ENCODE data around the gene RRAGD. TPM values are rescaled to one million over a fixed set of nuclear protein-coding genes. Genes with fewer than 3 reads are reported as not detected.

The RRAGD gene
- total and polyA plus RNA-seq, 2 donors (not counting 1 experiment from before 2014, with no cell fraction given) = 0.27 to 4.5 TPM

DNA sequence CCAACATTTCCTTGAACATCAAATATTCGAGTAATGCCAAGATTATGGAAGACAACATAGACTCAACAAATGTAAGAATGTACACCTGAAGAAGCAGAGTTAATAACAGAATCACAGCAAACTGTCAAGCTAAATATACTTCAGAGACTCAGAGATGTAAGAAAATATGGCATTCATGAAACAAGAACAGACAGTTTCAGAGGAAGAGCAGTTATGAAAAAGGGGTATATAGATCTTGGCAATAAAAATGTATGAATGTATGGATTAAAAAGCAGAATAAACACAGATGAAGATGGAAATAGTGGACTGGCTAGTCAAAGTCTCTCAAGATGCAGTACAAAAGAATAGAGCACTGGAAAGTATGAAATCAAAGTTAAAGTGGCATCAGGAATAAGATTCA lies 18.4 kb downstream of the RRAGD start:
- ATAC-seq (ENCODE audit: low read depth) (no peak), DNase-seq (no peak)
- H3K27me3 ChIP-seq (replicated peaks in 1 of 4; ENCODE audit: control extremely low read depth in 1 of 4, control insufficient read depth in 3 of 4, insufficient read depth in 4 of 4, low read length in 3 of 4) = peaks cover 0 to 4% (median 0%) of the 10 kb centered on the region in 4 experiments
- Mint-ChIP-seq H3K4me1 (no peaks in the 10 kb centered on the region), H3K27me3 (peaks cover 7% of the 10 kb centered on the region), H3K4me3 (no peak overlapping the region), H3K9me3 (ENCODE audit: insufficient read depth) (peaks cover 5% of the 10 kb centered on the region), H3K27ac (no peak overlapping the region)
- no peak overlapping the region for H3K4me3 ChIP-seq (ENCODE audit: control extremely low read depth in 1 of 5, extremely low read depth in 1 of 5, insufficient read depth in 1 of 5, low read depth in 2 of 5, low read length in 4 of 5)
- no peak overlapping the region for H3K4me2 ChIP-seq (replicated peaks; ENCODE audit: low read depth, low read length, poor library complexity, severe bottlenecking)
- no peak overlapping the region for H3K27ac ChIP-seq (ENCODE audit: low read length in 2 of 2)
- no peak overlapping the region for H3K9ac ChIP-seq (ENCODE audit: low read length)
- H3K36me3 ChIP-seq (replicated peaks in 1 of 2; ENCODE audit: control extremely low read depth in 1 of 2, control insufficient read depth in 1 of 2, extremely low read depth in 1 of 2, insufficient read depth in 2 of 2, low read length in 1 of 2) = no peaks in the 10 kb centered on the region
- intact Hi-C loops (cut with micrococcal nuclease) = no loop called here
- no peaks in the 10 kb centered on the region for H3K79me2 ChIP-seq (ENCODE audit: control insufficient read depth, insufficient read depth, low read length)
- POLR2A ChIA-PET = no interaction called here
- H3K9me3 ChIP-seq (ENCODE audit: control extremely low read depth in 1 of 3, control insufficient read depth in 2 of 3, insufficient read depth in 1 of 3, low read length in 2 of 3) = peaks cover 2 to 8% (median 7%) of the 10 kb centered on the region in 3 donors
- H4K20me1 ChIP-seq (ENCODE audit: control insufficient read depth, insufficient read depth, low read length, poor library complexity, severe bottlenecking) = no peaks in the 10 kb centered on the region
- WGBS (ENCODE audit: insufficient coverage) = no CpG with 5 or more reads among the region's 1 CpG
- TF ChIP-seq, protein P1, sequence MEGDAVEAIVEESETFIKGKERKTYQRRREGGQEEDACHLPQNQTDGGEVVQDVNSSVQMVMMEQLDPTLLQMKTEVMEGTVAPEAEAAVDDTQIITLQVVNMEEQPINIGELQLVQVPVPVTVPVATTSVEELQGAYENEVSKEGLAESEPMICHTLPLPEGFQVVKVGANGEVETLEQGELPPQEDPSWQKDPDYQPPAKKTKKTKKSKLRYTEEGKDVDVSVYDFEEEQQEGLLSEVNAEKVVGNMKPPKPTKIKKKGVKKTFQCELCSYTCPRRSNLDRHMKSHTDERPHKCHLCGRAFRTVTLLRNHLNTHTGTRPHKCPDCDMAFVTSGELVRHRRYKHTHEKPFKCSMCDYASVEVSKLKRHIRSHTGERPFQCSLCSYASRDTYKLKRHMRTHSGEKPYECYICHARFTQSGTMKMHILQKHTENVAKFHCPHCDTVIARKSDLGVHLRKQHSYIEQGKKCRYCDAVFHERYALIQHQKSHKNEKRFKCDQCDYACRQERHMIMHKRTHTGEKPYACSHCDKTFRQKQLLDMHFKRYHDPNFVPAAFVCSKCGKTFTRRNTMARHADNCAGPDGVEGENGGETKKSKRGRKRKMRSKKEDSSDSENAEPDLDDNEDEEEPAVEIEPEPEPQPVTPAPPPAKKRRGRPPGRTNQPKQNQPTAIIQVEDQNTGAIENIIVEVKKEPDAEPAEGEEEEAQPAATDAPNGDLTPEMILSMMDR (IDR thresholded peaks at IDR 0.05) = no peak
- no peaks in the 10 kb centered on the region for H3K4me1 ChIP-seq (ENCODE audit: control insufficient read depth in 2 of 2, insufficient read depth in 2 of 2, low read length in 2 of 2)
- no peak overlapping the region for H2AFZ ChIP-seq (ENCODE audit: insufficient read depth, low read depth, low read length, poor library complexity, severe bottlenecking)
- CTCF ChIA-PET = no interaction called here

DNA sequence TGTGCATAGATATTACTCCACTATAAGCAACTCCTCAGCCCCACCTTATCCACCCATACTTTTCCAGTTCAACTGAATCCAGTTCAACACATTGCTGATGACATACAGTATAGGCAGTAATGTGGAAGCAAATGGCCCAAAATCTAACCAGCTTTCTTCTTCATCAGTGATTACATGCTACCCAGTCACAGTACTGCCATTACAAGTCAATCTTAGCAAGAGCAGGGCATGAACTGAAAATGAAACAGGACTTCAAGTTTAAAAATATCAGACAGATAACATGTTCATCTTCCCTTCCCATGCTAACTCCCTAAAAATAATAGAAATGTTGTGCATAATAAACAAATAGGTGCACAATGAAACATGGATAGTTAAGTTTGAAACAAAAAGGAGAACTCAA lies 19.2 kb downstream of the RRAGD start:
- Histone ChIP-seq H3K79me2 (ENCODE audit: control insufficient read depth, insufficient read depth, low read length) (no peaks in the 10 kb centered on the region), H3K9ac (ENCODE audit: low read length) (no peak overlapping the region), H3K27ac (ENCODE audit: low read length in 2 of 2) (no peak overlapping the region), H3K4me2 (replicated peaks; ENCODE audit: low read depth, low read length, poor library complexity, severe bottlenecking) (no peak overlapping the region), H3K27me3 (replicated peaks in 1 of 4; ENCODE audit: control extremely low read depth in 1 of 4, control insufficient read depth in 3 of 4, insufficient read depth in 4 of 4, low read length in 3 of 4) (peaks cover 0 to 7% (median 5%) of the 10 kb centered on the region in 4 experiments), H3K4me3 (ENCODE audit: control extremely low read depth in 1 of 5, extremely low read depth in 1 of 5, insufficient read depth in 1 of 5, low read depth in 2 of 5, low read length in 4 of 5) (no peak overlapping the region), H2AFZ (ENCODE audit: insufficient read depth, low read depth, low read length, poor library complexity, severe bottlenecking) (no peak overlapping the region), H3K4me1 (ENCODE audit: control insufficient read depth in 2 of 2, insufficient read depth in 2 of 2, low read length in 2 of 2) (peaks cover 3 to 4% of the 10 kb centered on the region in 2 donors), H3K36me3 (replicated peaks in 1 of 2; ENCODE audit: control extremely low read depth in 1 of 2, control insufficient read depth in 1 of 2, extremely low read depth in 1 of 2, insufficient read depth in 2 of 2, low read length in 1 of 2) (no peaks in the 10 kb centered on the region), H4K20me1 (ENCODE audit: control insufficient read depth, insufficient read depth, low read length, poor library complexity, severe bottlenecking) (no peaks in the 10 kb centered on the region), H3K9me3 (ENCODE audit: control extremely low read depth in 1 of 3, control insufficient read depth in 2 of 3, insufficient read depth in 1 of 3, low read length in 2 of 3) (peaks cover 2 to 8% (median 7%) of the 10 kb centered on the region in 3 donors)
- no peak for TF ChIP-seq EZH2 (IDR thresholded peaks at IDR 0.05; ENCODE audit: borderline replicate concordance, insufficient read depth, low read depth, low read length, poor library complexity, severe bottlenecking)
- TF ChIP-seq, protein P1 (IDR thresholded peaks at IDR 0.05) = no peak
- peaks cover 7% of the 10 kb centered on the region for H3K27me3 Mint-ChIP-seq
- peaks cover 5% of the 10 kb centered on the region for H3K9me3 Mint-ChIP-seq (ENCODE audit: insufficient read depth)
- no peak overlapping the region for H3K27ac Mint-ChIP-seq
- ChIA-PET CTCF (no interaction called here), POLR2A (no interaction called here)
- H3K4me3 Mint-ChIP-seq = no peak overlapping the region
- H3K4me1 Mint-ChIP-seq = peaks cover 3% of the 10 kb centered on the region
- ATAC-seq (ENCODE audit: low read depth) = no peak
- DNase-seq = no peak
- intact Hi-C loops (cut with micrococcal nuclease) = no loop called here

Data from B cell (primary cell).